Glomerular visceral epithelial cell (primary cell): ENCODE measurements around the gene MEGF6.

Source experiments
- DNase-seq: peaks from one replicate; pipeline ENCODE4 v3.0.0-alpha.2; 2016; ENCODE audit errors: extremely low spot score

Gene MEGF6

GRCh38 chr1:3440711-3441409 lies 170.4 kb downstream of the MEGF6 start:
- DNase-seq = no peak

DNA sequence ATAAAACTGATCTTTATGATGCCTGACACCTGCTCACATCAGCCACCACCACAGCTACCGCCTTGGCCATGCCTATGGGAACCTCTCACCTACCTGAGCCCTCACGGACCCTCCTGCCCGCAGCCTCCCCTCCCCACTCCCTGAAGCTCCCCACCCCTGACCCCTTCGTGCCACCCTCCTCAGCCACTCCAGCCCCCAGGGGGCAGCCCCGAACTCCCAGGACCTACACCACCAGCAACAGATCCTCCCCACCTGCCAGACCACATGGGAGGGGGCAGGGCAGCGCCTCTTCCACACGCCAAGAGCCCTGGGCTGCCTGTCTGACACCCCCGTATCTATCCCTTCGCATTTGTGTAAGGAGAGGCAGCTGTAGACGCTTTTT lies 171.0 kb downstream of the MEGF6 start:
- no peak for DNase-seq
